Measurements from ENCODE around the gene EIF4H.
A peak's percentile ranks its signal among the peaks of the same experiment; 100 is the strongest.
"Not testable (repeated sequence)": the region's sequence is repeated elsewhere in the genome, so short reads cannot be mapped to it uniquely, and the experiment has no call there.

EIF4H gene

DNA sequence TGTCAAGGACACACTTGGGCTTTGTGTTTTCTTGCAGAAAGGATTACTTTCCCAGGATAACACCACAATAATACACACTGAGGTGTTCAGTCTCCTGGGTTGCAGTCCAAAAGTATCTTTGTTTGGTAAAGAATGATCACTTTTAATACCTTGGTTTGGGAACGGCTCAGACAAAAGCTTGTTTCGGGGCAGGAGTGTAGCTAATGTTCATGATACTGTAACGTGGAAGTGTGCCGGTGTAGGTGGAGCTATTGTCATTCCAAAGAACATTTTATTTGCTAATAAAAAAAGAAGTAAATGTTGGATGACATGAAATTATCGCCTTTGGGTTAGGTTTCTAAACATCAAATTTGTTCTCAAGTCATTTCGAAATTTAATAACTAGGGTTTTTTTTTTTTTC is 1.2 kb downstream of the EIF4H start:
- DNase-seq (ENCODE audit: low spot score): no peak

DNA sequence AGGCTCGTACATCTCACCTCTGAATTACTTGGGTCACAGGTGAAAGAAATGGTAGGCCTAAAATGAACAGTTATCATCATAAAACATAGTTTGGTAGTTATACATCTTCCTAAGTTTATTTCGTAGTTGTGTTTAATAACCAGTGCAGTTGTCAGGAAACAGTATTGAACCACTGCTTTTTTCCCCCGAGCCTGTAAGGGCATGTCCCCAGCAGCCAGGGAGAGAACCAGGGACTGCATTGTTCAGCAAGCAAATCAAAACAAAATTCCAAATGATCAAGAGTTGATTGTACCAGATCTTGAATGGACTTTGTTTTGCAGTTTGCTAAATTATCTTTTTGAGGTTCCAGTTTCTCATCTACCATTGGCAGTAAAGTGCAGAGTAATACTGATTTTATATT is 2.4 kb downstream of the EIF4H start:
- DNase-seq (ENCODE audit: low spot score): no peak

- DNase-seq (ENCODE audit: low spot score): peak; percentile 48
Measured at GRCh38 chr7:74178632-74179031, 4.5 kb downstream of the EIF4H start.

GRCh38 chr7:74179935-74180604 is 5.9 kb downstream of the EIF4H start:
- DNase-seq (ENCODE audit: low spot score): no peak

DNA sequence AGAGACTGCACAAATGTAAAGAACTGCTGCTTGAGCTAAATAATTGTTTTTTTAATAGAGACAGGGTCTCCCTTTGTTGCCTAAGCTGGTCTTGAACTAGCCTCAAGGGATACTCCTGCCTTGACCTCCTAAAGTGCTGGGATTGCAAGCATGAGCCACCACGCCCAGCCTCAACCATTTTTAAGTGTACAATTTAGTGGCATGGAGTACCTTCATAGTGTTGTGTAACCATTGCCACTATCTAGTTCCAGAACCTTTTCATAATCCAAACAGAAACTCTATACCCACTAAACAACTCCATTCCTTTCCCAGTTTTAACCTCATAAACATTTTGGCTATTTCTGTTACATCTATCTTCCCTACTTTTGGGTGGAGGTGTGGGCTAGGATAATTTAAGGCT is 6.7 kb downstream of the EIF4H start:
- DNase-seq (ENCODE audit: low spot score): no peak

DNA sequence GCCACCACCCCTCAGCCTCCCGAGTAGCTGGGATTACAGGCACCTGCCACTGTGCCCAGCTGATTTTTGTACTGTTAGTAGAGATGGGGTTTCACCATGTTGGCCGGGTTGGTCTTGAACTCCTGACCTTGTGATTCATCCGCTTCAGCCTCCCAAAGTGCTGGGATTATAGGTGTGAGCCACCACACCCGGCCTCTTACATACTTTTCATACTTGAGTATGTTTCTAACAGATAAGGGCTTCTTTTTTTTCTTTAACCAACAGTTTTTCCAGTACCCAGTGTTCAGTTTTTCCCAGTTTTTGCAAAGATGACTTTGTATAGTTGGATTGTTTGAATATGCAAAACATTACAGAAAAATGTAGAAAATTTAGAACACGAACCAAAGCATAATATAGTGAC is 7.7 kb downstream of the EIF4H start:
- no peak for DNase-seq (ENCODE audit: low spot score)

- no peak for DNase-seq (ENCODE audit: low spot score)
Measured at GRCh38 chr7:74182453-74183090, 8.4 kb downstream of the EIF4H start.

DNA sequence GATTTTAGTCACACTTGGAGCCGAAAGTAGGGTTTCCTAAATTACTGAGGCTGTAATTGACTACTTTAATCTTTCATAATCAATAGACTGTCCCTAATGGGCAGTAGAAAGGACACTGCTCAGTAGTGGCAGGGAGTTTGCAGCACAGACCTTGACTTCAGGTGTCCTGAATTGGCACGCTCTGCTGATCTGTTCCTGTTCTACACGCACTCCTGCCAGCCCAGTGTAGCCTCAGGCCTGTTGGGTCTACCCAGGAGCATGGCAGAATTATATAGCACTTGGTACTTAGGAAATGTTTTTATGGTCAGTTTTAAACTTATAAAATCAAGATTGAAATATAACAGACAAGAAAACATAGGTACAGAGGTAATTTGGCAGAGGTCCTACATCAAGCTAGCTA is 9.0 kb downstream of the EIF4H start:
- no peak for DNase-seq (ENCODE audit: low spot score)

GRCh38 chr7:74183653-74184450 is 9.7 kb downstream of the EIF4H start:
- peak; percentile 21 for DNase-seq (ENCODE audit: low spot score)

- no peak for DNase-seq (ENCODE audit: low spot score)
Measured at GRCh38 chr7:74185016-74185415, 10.9 kb downstream of the EIF4H start.

- no peak for DNase-seq (ENCODE audit: low spot score)
Measured at GRCh38 chr7:74185636-74186035, 11.5 kb downstream of the EIF4H start.

DNA sequence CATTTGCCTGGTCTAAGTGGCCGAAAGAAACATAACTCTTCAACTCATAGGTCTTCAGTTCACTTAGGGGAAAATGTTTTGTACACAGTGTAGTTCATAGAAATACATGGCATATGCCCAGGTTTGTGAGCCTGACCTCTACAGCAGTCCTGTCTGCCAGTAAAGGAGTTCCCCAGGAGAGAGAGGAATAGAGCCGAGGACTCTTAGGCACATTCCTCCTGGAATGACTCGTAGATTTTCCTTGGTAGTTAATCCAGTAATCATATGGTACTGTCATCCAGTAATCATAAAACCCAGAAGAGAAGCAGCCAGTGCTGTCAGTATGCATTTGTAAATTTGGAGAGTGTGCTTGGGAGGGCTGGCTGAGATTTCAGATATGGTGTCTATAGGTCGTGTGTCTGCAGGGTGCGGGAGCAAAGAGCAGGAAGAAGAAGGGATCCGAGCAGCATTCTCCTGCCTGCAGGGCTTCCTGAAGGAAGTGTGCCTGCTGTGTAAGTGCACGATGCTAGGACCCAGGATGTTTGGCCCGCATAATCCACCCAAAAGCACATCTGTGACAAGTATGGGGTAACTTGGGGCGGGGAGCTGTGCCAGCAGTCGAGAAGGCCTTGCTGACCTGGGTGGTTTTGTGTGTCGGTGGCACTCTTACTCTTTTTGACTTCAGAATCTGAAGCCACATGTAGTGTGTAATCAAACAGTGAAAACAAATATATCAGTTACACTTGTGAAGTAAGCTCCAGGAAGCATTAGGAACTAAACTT is 13.9 kb downstream of the EIF4H start:
- no peak for DNase-seq (ENCODE audit: low spot score)

DNA sequence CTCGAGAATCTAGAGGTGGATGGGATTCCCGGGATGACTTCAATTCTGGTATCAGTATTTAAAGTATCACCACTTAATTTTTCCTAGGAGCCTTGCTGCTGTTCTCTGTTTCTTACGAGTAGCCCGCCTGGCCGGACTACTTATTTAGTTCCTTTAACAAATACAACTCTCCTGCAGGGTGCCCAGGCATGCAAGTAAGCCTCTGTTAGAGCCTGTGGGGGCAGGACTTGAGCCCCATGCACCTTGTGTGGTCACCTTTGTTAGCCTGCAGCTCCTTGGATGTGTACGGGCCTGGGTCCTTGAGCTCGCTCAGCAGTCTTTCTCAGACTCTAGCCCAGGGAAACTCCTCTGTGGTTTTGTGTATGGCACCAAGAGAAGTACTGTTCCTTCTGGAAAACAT is 16.1 kb downstream of the EIF4H start:
- no peak for DNase-seq (ENCODE audit: low spot score)

GRCh38 chr7:74191231-74191630 is 17.1 kb downstream of the EIF4H start:
- DNase-seq (ENCODE audit: low spot score): no peak

- no peak for DNase-seq (ENCODE audit: low spot score)
Measured at GRCh38 chr7:74193054-74193453, 18.9 kb downstream of the EIF4H start.

DNA sequence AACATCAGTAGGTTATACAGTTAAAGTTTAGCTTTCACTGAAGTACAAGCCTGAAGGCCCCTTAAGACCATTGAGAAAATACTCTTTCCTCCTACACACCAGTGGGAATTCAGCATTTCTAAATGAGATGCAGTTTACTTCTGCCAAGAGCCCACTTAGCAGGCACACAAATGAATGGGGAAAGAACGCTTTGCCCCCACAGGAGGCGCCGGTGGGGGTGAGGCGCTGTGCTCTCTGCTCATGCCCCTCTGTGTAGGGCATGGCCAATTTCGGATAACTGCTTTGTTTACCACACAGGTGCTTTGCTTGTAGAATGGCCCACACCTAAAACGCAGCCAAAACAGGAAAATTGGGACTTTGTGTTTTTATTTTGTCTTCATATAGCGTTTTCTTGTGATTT is 19.8 kb downstream of the EIF4H start:
- DNase-seq (ENCODE audit: low spot score): no peak

DNA sequence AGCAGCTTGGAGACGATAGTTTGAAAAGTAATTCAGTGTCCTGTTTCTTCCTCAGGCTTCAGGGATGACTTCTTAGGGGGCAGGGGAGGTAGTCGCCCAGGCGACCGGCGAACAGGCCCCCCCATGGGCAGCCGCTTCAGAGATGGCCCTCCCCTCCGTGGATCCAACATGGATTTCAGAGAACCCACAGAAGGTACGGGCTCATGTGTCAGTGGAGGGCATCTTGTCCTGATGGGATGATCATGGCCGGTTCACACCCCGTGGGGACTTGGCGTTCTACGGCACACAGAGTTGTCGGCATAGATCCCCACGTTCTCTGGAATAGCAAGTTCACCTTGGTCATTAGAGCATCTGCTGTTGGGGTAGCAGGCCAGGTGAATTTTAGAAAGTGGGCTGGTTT is 20.5 kb downstream of the EIF4H start:
- no peak for DNase-seq (ENCODE audit: low spot score)

DNA sequence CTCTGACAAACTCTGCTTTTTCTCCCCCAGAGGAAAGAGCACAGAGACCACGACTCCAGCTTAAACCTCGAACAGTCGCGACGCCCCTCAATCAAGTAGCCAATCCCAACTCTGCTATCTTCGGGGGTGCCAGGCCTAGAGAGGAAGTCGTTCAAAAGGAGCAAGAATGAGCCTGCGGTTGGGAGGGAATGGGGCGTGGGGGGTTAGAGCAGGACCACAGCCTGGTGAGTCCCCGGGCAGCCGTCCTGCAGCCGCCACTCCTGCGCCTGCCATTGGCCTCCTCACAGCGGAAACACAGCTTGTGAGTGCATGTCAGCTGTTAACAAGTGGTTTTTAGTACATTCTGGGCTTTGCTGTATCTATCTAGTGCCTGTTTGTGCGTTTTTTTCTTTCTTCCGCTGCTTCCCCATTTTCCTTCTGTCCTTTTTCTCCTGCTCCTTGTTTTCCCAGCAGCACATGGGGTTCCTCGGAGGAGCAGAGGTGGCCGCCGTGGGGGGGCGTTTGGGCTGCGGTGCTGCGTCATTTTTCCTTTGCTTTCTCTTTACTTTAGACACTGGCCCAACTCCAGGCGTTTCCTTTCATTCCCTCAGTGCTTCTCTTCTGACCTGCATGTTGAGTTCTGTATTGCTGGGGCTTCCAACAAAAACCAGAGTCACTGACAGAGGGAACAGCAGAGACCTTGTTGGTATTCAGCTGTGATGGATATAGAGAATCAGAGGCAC is 21.1 kb downstream of the EIF4H start:
- DNase-seq (ENCODE audit: low spot score): not testable (repeated sequence)

- DNase-seq (ENCODE audit: low spot score): not testable (repeated sequence)
Measured at GRCh38 chr7:74195968-74196654, 22.0 kb downstream of the EIF4H start.

- DNase-seq (ENCODE audit: low spot score): no peak
Measured at GRCh38 chr7:74197449-74198124, 23.4 kb downstream of the EIF4H start.
